ENCODE measurements around the gene P2RY2. TPM values are rescaled to one million over a fixed set of nuclear protein-coding genes. Genes with fewer than 3 reads are reported as not detected.

The P2RY2 gene
- total and polyA plus RNA-seq, 9 of the 15 experiments (the other 6 are each of a cell fraction or from before 2014, with no cell fraction given) = not detected

- Histone ChIP-seq H3K9ac (ENCODE audit: insufficient read depth in 1 of 2, low read depth in 2 of 2, low read length in 2 of 2) (no peak overlapping the region), H2AFZ (ENCODE audit: low read depth, low read length) (no peak overlapping the region), H3K4me3 (no peak overlapping the region), H3K79me2 (ENCODE audit: control insufficient read depth, insufficient read depth, low read length) (no peaks in the 10 kb centered on the region), H4K20me1 (replicated peaks; ENCODE audit: control insufficient read depth, insufficient read depth, low read length) (peaks cover 4% of the 10 kb centered on the region; the same call in 1 of the 2 replicates), H3K9me3 (replicated peaks; ENCODE audit: control insufficient read depth, insufficient read depth, low read depth, low read length) (no peaks in the 10 kb centered on the region), H3K27me3 (ENCODE audit: control insufficient read depth in 2 of 2, insufficient read depth in 2 of 2, low read length in 2 of 2) (peaks cover 8 to 20% of the 10 kb centered on the region in 2 experiments; a peak in 4 of 5 replicates), H3K4me1 (replicated peaks in 1 of 2; ENCODE audit: control insufficient read depth in 2 of 2, insufficient read depth in 2 of 2, low read length in 2 of 2) (peaks cover 16 to 29% of the 10 kb centered on the region in 2 experiments; a peak in 4 of 5 replicates), H3K9me1 (ENCODE audit: control insufficient read depth, insufficient read depth, low read length) (no peaks in the 10 kb centered on the region), H3K4me2 (ENCODE audit: insufficient read depth, low read length) (no peak overlapping the region), H3K36me3 (ENCODE audit: control insufficient read depth, insufficient read depth, low read length) (no peaks in the 10 kb centered on the region), H3K27ac (ENCODE audit: extremely low read depth, low read depth, low read length) (no peak overlapping the region)
- ChIA-PET POLR2A (no interaction called here), CTCF (ENCODE audit: low intra/inter-chr PET ratio) (no interaction called here)
- no peak for DNase-seq (ENCODE audit: extremely low read depth in 1 of 4, low spot score in 3 of 4)
- intact Hi-C loops (cut with micrococcal nuclease) = no loop called here
- TF ChIP-seq ADNP (tag; IDR thresholded peaks at IDR 0.05) (peak; percentile 30; the same call in 1 of the 2 replicates), SNRNP70 (optimal IDR thresholded peaks at IDR 0.05; ENCODE audit: low read depth, low read length) (no peak)
- no peak for ATAC-seq
- in situ Hi-C loops (cut with MboI) = loop anchor here (5.0 to 10.0 kb wide), 3 partner anchors 50 to 462 kb away; no protein-coding TSS in a partner anchor
- no TSS peak for BruUV-seq (replicated peaks)
- FAIRE-seq = no peak
- whole genome bisulfite sequencing (ENCODE audit: insufficient coverage, low coverage, missing lambda C conversion rate) = 5% methylated on average over 4 of the region's 4 CpGs
These were observed 31.2 kb upstream of the P2RY2 start for GRCh38 chr11:73186886-73187285.

DNA sequence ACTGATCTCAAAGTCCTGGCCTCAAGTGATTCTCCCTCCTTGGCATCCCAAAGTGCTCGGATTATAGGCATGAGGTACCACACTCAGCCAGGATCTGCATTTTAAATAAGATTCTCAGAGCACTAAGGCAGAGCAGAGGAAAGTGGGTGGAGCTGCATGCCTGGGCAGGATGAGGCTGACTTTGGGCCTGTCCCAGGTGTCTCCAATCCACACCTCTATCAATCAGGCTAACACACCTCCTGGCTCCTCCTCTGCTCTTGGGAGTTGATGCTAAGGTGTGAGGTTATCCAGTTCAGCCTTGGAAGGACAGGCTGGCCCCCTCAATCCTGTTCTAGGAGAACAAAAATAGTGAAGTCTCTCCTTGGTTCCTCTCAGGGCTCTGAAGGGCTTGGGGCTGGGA lies 30.2 kb upstream of the P2RY2 start:
- FAIRE-seq = no peak
- H3K36me3 ChIP-seq (ENCODE audit: control insufficient read depth, insufficient read depth, low read length) = no peaks in the 10 kb centered on the region
- H3K79me2 ChIP-seq (ENCODE audit: control insufficient read depth, insufficient read depth, low read length) = no peaks in the 10 kb centered on the region
- no peak overlapping the region for H3K27ac ChIP-seq (ENCODE audit: extremely low read depth, low read depth, low read length)
- ChIA-PET POLR2A (interaction anchor here (0.6 kb wide), 1 partner anchor 11 kb away, joined by 3 read pairs; no protein-coding TSS in a partner anchor), CTCF (ENCODE audit: low intra/inter-chr PET ratio) (no interaction called here)
- intact Hi-C loops (cut with micrococcal nuclease) (no loop called here), in situ Hi-C loops (cut with MboI) (loop anchor here (5.0 to 10.0 kb wide), 3 partner anchors 49 to 463 kb away; no protein-coding TSS in a partner anchor)
- WGBS (ENCODE audit: insufficient coverage, low coverage, missing lambda C conversion rate) = 0% methylated on average over 1 of the region's 1 CpG
- no TSS peak for BruUV-seq (replicated peaks)
- H3K9ac ChIP-seq (ENCODE audit: insufficient read depth in 1 of 2, low read depth in 2 of 2, low read length in 2 of 2) = no peak overlapping the region
- no peak for ATAC-seq
- no peak for DNase-seq (ENCODE audit: extremely low read depth in 1 of 4, low spot score in 3 of 4)
- H3K4me2 ChIP-seq (ENCODE audit: insufficient read depth, low read length) = no peak overlapping the region
- H3K4me1 ChIP-seq (replicated peaks in 1 of 2; ENCODE audit: control insufficient read depth in 2 of 2, insufficient read depth in 2 of 2, low read length in 2 of 2) = peaks cover 10 to 28% of the 10 kb centered on the region in 2 experiments; a peak in 4 of 5 replicates
- H3K9me3 ChIP-seq (replicated peaks; ENCODE audit: control insufficient read depth, insufficient read depth, low read depth, low read length) = no peaks in the 10 kb centered on the region
- H2AFZ ChIP-seq (ENCODE audit: low read depth, low read length) = no peak overlapping the region
- no peak overlapping the region for H3K4me3 ChIP-seq
- H4K20me1 ChIP-seq (replicated peaks; ENCODE audit: control insufficient read depth, insufficient read depth, low read length) = peaks cover 7% of the 10 kb centered on the region; the same call in 1 of the 2 replicates
- no peaks in the 10 kb centered on the region for H3K9me1 ChIP-seq (ENCODE audit: control insufficient read depth, insufficient read depth, low read length)
- H3K27me3 ChIP-seq (ENCODE audit: control insufficient read depth in 2 of 2, insufficient read depth in 2 of 2, low read length in 2 of 2) = peaks cover 9 to 27% of the 10 kb centered on the region in 2 experiments; a peak in 4 of 5 replicates
- TF ChIP-seq, protein P1, sequence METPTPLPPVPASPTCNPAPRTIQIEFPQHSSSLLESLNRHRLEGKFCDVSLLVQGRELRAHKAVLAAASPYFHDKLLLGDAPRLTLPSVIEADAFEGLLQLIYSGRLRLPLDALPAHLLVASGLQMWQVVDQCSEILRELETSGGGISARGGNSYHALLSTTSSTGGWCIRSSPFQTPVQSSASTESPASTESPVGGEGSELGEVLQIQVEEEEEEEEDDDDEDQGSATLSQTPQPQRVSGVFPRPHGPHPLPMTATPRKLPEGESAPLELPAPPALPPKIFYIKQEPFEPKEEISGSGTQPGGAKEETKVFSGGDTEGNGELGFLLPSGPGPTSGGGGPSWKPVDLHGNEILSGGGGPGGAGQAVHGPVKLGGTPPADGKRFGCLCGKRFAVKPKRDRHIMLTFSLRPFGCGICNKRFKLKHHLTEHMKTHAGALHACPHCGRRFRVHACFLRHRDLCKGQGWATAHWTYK (CRISPR knock-in tag; IDR thresholded peaks at IDR 0.05) = no peak
- TF ChIP-seq ZNF57 (CRISPR knock-in tag; IDR thresholded peaks at IDR 0.05) (no peak), ZNF449 (CRISPR knock-in tag; IDR thresholded peaks at IDR 0.05) (no peak), EP400 (IDR thresholded peaks at IDR 0.05) (no peak), E2F5 (CRISPR knock-in tag; IDR thresholded peaks at IDR 0.05) (no peak), SMAD3 (CRISPR knock-in tag; conservative IDR thresholded peaks at IDR 0.05) (no peak), KLF6 (CRISPR knock-in tag; IDR thresholded peaks at IDR 0.05; ENCODE audit: borderline replicate concordance) (no peak), ZNF589 (CRISPR knock-in tag; IDR thresholded peaks at IDR 0.05; ENCODE audit: low read depth) (no peak), ZNF77 (CRISPR knock-in tag; IDR thresholded peaks at IDR 0.05) (no peak), NFYB (IDR thresholded peaks at IDR 0.05; ENCODE audit: extremely low read depth, insufficient read length) (no peak), NCOA6 (IDR thresholded peaks at IDR 0.05) (no peak), ZNF444 (CRISPR knock-in tag; IDR thresholded peaks at IDR 0.05) (no peak)

Measured in K562 (cell line).